ENCODE measurements around the gene CSRNP2.
"Not testable (repeated sequence)": the region's sequence is repeated elsewhere in the genome, so short reads cannot be mapped to it uniquely, and the experiment has no call there.

The CSRNP2 gene

DNA sequence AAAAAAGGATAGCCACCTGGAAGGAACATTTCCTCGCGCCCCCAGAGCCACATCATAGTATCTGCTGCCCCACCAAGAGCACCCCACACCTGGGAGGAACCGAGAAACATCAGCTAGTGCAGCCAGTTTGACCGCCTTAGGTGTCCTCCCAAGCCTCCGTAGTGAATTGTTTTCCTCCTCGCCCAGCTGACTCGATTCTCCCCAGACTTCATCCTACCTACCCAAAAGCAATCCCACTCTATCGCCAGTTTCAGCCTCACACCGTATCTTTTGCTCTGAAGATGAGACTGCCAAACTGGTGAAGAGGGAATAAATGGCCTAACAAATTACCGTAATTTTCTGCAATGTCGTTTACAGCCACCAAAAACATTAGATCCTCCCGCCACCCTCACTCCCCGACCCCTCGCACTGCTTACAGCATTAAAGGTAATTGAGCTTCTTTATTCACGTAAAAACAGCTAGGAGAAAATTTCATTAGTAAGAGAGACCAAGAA is 56.0 kb downstream of the CSRNP2 start:
- no peak for DNase-seq (ENCODE audit: low read depth)

DNA sequence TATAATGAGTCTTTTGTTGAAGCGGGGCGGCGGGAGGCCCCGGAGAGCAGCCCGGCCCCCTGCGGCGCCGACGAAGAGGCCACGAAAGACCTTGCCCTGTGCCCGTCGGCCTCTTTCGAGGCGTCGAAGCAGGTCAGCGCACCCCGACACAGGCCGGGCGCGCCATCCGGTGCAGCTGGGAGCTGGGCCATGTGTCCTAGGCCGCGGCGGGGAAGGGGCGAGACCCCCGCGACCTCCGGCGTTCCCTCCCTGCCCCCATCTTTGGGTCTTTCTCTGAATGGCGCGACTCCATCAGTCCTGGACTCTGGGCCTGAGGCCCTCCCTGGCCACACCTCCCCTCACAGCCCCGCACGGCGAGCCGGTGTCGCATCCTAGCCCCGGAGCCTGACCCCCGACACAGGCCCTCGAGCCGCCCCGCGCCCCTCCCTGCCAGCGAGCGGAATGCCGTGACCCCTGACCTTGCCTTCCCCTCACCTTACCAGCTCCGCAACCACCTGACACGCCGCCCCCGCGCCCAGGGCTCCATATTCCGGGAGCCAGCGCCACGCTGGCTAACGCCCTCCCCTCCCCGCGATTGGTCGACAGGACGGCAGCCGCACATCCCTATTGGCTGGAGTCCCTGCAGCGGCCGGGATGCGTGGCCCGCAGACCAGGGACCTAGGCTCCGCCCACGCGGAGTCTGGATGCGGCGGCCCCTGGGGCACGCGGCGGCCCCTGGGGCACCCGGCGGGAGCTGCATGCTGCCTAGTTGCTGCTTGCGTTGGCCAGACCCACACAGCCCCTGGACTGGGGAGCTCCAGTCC is 57.4 kb downstream of the CSRNP2 start, which contains the start of gene SLC11A2:
SLC11A2 (minus strand) TSS at position 549 of the 803 bp plus-strand sequence. CDS start 15,656 bp downstream, outside the sequence.
- DNase-seq (ENCODE audit: low read depth), result peak; percentile 89

DNA sequence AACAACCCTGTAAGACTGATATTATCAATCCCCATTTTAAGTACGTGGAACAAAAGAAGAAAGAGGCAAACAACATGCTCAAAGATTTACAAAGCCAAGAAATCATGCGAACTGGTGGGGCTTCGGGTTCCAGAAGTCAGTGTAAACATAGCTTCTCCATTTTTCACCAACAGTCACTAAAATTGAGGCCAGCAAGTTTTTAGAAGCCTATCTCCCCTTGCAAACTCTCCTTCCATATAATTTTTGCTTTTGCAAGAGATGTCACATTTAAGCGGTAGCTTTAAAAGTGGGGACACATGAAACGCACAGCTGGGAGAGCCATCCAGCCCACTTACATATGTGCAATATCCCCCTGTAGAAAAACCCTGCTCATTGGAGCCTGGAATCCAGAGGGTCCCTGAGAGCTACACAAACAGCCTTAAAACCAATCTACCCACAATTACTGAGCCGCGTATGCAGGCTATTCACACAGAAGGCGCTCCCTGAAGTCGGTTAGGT is 58.0 kb downstream of the CSRNP2 start:
- no peak for DNase-seq (ENCODE audit: low read depth)

DNA sequence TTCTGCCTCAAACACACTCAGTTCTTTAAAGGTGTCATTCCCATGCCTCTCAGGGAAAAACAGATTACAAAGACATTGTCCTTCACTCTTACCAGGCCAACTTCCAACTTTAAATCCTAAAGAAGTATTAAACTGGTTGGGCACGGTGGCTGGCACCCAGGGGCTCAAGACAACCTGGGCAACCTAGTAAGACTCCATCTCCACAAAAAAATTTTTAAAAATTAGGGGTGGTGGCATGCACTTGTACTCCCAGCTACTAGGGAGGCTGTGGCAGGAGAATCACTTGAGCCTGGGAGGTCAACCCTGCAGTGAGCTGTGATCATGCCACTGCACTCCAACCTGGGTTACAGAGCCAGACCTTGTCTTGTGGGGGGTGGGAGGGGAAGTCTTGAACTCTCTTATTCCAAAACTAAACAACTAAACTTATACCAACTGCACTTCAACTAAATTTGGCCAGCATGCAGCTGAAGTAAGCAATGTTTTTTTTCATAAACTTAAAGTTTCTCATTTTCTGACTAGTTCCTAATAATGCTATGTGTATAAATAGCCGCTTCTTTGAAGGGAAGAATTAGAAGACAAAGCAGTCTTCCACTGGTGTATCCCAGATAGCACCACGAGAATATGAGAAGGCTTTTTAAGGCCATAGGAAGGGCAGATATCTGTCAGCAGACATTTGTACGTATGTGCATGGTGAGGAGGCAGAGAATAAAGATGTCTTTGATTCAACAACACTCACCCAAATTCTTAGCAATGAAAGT is 59.6 kb downstream of the CSRNP2 start:
- DNase-seq (ENCODE audit: low read depth), result no peak

DNA sequence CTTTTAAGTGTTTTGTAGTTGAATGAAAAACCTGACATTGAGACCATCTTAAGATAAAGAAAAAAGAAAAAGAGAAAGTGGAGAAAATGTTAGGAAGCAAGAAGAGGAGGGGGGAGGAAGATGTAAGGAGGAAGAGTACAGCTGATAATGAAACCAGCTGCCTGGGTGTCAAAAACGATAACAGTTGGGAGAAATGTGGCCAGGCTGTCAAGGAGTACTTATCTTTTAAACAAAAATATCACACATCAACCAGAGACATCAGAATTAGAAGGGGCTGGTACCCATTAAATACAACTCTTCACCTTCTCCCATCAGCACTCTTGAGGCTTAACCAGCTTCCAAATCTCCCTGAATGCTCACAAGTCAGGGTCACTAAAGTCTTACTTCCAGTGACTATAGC is 61.7 kb downstream of the CSRNP2 start:
- DNase-seq (ENCODE audit: low read depth), result no peak

DNA sequence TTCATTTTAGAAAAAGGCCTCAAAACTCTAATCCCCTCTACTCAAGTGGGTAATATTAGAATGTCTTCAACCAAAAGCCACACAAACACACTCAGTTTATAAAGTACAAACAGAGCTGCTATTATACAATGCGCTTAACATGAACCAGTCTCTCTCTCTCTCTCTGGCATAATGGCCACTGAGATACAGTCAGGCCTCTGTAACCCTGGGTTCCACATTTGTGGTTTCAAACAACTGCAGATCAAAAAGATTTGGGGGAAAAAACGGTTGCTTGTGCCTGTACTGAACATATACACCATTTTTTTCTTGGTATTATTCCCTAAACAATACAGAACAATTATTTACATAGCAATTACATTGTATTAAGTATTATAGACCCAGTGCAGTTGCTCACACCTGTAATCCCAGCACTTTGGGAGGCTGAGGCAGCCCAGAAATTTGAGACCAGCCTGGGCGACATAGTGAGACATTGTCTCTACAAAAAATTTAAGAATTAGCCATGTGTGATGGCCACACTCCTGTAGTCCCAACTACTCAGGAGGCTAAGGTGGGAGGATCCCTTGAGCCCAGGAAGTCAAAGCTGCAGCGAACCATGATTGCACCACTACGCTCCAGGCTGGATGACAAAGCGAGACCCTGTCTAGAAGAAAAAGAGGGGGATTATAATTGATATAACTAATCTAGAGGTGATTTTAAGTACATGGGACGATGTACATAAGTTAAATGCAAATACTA is 62.8 kb downstream of the CSRNP2 start:
- DNase-seq (ENCODE audit: low read depth), result no peak

DNA sequence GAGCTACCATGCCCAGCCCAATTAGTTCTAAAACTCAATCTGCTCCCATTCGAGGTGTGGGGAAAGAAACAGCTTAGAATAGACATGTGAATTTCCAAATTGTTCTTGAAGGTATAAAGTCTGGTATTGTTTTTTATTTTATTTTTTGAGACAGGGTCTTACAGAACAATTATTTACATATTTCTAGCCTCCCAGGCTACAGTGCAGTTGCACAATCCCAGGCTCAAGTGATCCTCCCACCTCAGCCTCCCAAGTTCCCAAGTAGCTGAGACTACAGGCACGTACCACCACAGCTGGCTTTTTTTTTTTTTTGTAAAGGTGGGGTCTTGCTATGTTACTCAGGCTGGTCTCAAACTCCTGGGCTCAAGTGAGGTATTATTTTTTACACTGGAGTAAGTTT is 63.5 kb downstream of the CSRNP2 start:
- no peak for DNase-seq (ENCODE audit: low read depth)

DNA sequence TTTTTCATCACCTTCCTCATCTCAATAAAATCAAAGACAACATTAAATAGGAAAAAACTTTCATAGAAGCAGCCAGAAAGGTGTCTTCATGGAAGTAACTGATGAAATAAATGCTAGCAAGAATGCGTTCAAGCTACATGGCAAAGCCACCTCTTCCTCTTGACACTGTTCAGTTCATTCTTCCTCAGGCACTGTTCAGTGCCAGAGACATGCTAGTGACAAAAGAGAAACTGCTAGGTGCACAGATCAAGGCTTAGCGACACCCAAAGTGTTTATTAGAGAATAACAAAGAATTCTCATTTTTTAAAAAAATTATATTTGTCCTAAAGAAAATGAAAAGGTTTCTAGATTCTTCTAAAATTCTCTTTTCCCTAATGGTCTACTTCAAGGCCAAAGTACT is 64.4 kb downstream of the CSRNP2 start:
- DNase-seq (ENCODE audit: low read depth), result no peak

DNA sequence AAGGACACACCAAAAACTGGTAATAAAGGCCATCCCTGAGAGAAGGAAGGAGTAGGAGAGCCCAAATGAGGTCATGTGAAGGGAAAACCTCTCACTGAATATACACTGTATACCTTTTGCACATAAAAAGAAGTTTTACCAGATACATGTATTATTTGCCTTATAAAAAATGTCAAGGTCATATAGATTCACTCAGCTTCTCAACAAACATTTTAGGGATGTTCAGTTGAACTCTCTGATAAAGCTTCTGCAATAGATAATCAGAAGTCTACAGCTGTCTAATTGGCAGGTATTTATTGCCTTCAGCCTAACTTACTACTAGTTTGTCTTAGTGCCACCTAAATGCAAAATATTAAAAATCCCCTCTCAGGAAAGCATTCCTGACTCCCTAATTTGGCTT is 65.9 kb downstream of the CSRNP2 start:
- DNase-seq (ENCODE audit: low read depth), result no peak

DNA sequence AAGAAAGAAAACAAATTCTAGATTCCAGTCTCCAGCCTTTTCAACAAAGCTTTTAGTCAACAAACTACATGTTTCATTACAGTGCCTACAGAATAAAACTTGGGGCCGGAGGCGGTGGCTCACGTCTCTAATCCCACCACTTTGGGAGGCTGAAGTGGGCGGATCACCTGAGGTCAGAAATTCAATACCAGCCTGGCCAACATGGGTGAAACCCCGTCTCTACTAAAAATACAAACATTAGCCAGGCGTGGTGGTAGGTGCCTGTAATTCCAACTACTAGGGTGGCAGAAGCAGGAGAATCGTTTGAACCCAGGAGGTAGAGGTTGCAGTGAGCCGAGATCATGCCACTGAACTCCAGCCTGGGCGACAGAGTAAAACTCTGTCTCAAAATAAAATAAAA is 68.9 kb downstream of the CSRNP2 start:
- DNase-seq (ENCODE audit: low read depth), result not testable (repeated sequence)

DNA sequence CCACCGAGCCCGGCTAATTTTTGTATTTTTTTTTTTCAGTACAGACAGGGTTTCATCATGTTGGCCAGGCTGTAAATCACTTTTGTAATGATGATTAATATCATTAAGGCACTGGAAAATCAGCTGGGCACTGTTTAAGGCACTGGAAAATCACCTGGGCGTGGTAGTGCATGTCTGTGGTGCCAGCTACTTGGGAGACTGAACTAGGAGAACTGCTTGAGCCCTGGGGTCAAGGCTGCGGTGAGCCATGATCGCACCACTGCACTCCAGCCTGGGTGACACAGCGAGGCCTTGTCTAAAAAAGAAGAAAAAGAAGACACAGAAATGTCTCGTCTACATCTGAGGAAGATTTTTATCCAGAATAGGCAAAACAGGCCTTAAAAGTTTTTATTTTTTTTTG is 70.0 kb downstream of the CSRNP2 start:
- DNase-seq (ENCODE audit: low read depth), result no peak

DNA sequence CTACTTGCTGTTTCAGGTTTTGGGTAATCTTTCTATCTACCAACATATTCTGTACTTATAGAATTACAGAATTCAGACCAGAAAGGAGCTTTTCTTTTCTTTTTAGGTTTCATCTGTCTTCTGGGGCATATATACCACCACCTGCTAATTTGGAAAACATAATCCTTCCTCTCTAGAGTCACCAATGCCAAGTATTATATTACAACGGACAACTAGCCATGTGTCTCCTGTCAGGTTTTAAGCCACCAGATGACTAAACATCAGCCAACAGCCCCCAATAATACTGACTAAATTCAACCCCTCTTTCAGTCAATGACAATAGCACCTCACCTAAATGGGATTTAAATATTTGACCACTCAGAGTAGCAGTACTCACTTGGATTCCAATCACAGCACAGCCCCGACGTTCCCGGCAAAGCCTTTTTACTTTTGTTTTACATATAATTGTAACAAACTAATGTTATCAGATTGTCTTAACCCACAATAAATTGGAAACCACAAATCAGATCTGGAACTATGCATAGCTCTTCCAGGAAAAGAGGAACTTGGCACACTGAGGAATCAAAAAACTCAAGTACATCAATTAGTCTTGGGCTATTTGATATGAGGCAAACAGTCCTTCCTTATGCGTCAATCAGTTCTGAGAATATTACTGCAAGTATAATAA is 70.7 kb downstream of the CSRNP2 start:
- DNase-seq (ENCODE audit: low read depth), result no peak

DNA sequence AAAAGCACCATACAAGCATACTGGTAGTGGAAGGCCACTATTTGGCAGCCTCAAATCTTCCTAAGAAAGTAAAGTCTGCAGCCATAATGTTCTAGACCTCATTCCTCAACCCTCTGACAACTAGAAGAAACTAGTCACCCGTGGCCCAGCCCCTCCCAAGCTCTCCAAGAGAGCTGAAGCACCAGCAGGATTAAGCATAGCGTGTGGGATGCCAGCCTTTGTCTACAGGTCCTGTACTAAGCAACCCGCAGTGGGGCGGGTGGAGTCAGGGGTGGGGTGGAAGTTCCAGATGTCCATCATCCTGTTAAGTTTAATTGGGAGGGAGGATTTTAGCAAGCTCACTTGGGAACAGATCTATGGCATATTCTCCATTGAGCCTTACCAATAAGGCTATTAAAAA is 71.4 kb downstream of the CSRNP2 start:
- no peak for DNase-seq (ENCODE audit: low read depth)
